HT-29 (cell line): ENCODE data around the gene CRYL1. TPM values are rescaled to one million over a fixed set of nuclear protein-coding genes. Genes with fewer than 3 reads are reported as not detected.
A peak's percentile ranks its signal among the peaks of the same experiment; 100 is the strongest.

Experiments used
- DNase-seq: peaks from one replicate; pipeline ENCODE4 v3.0.0-alpha.2; 2015; ENCODE audit warnings: low spot score
- total RNA-seq: library from RNA; depleted of rRNA; stranded (reverse); fragments of >200 nt; shearing (Covaris generic); gene quantifications from 2 replicates; pipeline ENCODE4 v1.2.3, GENCODE V29; 2014

Gene CRYL1
- total RNA-seq, 1 experiment from 2014 or later, result 10.2 TPM

DNA sequence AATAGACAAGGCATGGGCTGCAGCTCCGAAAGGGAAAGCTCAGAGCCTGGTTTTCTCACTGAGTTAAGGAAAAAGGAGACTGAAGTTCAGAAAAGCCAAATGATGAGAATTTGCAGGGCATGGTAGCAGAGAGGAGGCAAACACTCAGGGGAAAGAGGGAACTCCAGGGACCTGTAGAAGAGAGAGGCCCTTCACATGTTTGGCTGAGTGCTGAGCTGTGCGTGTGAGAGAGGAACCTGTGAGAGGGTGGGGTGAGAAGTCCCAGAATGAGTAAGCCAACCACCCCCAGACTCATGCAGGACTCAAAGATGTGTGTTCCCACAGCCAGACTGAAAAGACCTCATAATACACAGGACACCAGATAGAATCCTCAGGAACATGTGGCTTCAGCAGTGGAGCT, 2.8 kb upstream of the CRYL1 start:
- DNase-seq, result no peak

- no peak for DNase-seq
Measured at GRCh38 chr13:20526664-20527063, 1.0 kb upstream of the CRYL1 start.

- DNase-seq, result peak; percentile 49
Measured at GRCh38 chr13:20525144-20525600, 485 bp downstream of the CRYL1 start.

DNA sequence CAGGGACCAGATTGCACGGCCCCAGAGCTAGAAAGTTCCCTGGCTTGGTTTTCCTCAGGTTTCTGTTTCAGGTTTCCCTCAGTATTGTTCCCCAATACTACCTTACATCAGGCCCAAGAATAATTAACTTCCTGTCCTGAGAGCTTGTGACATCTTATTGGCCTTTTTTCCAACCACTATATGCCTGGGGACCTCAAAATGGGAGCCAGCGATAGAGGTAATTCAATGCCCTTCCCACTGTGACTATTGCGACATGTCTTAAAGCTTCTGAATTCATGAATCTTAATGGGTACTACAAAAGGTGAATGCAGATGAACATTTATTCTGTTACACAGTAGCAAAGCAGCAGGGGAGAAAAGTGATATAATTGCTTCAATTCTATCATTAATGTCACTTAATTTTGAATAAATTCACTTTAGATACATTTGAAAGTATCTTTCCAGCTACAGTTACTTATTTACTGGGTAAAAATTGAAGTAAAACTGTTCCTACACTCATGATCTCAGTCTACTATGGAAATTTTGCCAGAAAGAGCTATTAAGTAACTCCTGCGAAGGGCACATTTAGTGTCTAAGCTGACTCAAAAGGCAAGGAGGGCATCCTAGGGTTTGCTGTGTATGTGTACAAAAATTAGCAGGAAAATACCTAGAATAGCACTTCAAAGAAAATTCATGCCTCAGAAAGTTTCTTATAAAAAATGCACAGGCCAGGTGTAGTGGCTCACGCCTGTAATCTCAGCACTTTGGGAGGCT, 4.1 kb downstream of the CRYL1 start:
- DNase-seq, result no peak

- DNase-seq, result no peak
Measured at GRCh38 chr13:20519875-20520274, 5.8 kb downstream of the CRYL1 start.

- no peak for DNase-seq
Measured at GRCh38 chr13:20518660-20519100, 7.0 kb downstream of the CRYL1 start.

DNA sequence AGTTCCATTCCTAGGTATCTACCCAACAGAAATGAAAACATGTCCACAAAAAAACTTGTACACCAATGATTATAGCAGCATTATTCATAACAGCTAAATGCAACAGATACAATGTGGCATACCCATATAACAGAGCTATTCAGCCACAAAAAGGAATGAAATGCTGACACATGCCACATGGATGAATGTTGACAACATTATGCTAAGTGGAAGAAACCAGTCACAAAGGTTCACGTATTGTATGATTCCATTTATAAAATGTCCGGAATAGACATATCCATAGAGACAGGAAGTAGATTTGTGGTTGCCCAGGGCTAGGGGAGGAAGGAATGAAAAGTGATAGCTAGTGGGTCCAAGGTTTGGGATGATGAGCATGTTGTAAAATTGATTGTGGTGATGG, 10.8 kb downstream of the CRYL1 start:
- no peak for DNase-seq

GRCh38 chr13:20513466-20513995, 12.1 kb downstream of the CRYL1 start:
- no peak for DNase-seq

DNA sequence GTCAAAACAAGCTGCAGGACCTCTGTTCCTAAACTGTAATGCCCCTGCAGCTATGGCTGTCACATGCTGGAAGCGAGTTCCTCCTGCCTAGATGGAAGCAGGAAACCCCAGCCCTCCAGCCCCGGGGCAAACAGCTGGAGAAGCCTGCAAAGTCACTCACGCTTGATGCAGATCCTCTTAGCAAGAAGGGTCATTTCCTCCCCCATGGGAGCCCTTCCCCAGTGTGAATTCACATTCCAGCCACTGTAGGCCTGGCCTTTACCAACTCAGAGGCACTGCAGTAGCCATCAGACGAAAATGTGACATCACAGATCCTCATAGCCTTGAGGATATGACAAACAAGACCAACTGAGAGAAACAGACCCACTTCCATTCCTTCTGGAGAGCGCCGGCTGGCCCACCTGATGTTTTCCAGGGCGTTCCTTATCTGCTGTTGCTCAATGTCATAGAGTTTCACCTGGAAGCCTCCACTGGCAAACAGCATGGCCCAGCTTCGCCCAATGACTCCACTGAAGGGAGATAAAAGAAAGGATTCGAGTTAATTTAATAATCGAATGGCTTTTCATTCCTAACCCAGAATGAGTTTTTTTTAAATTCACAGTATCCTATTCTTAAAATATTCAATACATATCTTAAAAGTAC, 13.5 kb downstream of the CRYL1 start:
- no peak for DNase-seq

GRCh38 chr13:20506696-20507095, 19.0 kb downstream of the CRYL1 start:
- DNase-seq, result no peak

GRCh38 chr13:20505405-20506366, 20.0 kb downstream of the CRYL1 start:
- no peak for DNase-seq

DNA sequence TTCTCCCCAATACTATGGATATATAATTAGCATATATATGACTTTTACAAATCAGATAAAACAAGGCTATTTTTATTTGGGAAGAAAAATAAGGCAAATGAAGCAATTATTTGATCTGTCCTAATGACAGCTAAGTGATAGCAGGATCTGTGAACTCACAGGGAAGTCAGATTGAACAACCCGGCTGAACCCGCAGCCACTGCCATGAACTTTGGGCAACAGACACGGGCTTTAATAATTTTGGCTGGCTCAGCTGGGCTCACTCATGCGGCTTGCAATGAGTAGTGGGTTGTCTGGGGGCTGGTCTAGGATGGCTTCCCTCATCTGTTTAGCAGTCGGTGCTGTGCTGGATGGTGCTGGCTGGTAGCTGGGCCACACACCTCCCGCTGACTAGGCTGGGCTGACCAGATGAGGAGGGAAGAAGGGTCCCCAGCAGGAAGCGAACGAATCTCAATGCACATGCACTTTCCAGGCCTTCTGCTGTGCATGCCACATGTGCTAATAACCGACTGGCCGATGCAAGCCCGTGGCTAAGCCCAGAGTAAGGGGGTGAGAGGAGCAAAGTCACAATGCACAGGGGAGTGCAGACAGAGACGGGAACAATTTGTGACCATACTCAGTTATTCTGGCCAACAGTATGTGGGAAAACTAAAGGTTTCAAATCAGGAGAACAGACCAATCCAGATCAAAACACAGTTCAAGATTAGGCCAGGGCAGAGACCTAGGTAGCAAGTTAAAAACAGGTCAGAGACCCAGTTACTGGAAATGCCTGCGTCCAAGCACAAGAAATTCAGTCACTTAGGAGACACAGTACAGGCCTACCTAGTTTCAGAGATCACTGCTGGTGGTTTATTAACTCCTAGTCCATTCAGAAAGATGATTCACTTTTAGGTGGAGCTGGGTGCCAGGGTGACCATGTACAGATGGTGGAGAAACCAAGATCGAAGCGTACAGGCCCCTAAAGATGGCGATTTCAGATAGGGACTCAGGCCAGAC, 22.3 kb downstream of the CRYL1 start:
- DNase-seq, result no peak

DNA sequence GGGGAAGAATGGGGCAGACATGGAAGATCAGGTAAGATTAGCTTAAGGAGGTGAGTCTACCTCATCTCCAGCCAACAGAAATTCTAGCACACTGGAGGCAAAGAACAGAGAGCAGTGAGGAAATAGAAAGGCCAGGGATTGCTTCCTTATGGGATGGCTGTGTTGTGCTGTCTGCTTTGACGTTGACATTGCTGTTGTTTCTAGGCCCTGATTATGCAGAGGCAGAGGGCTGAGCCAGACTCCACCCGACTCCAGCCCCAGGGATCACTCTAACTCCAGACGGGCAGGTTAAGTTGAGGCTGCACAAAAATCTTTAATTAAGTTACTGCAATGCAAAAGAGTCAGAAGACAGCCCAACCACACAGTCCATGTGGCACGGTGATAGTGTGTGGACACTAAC, 24.1 kb downstream of the CRYL1 start:
- DNase-seq, result no peak

GRCh38 chr13:20501120-20501519, 24.5 kb downstream of the CRYL1 start:
- no peak for DNase-seq

DNA sequence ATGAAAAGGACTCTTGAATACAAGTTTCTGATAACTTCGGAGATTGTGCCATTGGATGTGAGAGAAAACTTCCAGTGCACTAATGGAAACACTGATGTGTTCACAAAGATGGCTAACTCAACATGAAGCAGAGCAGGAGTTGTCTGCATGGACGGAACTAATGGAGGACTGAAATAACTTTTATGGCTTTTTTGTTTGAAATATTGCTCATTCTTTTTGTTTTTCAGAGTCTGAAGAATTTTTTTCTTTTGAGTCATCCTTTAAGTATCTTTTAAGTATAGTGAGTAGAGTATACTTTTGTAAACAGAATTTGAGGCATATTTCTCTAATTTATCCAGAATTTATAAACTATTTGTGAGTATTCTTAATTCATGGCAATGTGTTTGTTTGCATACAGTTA, 25.7 kb downstream of the CRYL1 start:
- no peak for DNase-seq

DNA sequence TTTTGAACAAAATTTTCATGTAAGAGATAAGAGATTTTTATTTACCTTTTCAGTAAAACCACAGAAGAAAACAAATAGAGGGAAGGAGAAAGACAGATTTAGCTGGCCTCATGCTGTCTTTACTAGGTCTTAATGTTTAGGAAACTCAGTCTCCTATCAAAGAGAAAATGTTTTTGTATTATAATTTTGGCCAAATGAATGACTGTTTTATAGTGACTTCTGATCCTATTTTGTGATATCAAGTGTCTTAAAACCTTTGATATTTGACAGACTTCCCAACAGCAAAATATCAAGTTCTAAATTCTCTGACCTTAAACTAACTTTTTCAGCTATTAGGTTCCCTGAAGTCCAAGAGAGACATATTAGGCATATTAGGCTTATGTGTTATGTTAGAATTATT, 27.0 kb downstream of the CRYL1 start:
- DNase-seq, result no peak

GRCh38 chr13:20498129-20498528, 27.5 kb downstream of the CRYL1 start:
- no peak for DNase-seq

DNA sequence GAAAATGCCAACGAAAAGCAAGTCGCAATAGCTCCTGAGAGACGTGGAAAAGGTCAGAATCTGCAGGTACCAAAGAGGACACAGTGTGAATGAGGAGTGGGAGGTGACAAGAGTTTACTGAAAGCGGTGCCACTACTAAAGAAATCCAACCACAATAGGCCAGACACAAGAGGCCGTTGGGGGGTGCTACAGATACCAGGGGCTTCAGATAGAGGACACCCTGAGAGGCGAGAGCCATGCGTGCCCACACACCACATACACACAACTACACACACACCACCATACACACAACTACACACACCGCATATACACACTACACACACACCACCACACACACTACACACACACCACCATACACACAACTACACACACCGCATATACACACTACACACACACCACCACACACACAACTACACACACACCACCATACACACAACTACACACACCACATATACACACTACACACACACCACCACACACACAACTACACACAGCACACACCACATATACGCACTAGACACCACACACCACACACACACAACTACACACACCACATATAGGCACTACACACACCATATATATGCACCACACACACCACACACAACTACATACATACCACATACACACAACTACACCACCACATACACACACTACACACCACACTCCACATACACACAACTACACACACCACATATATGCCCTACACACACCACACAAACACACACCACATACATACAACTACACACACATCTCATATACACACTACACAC, 28.5 kb downstream of the CRYL1 start:
- DNase-seq, result no peak

GRCh38 chr13:20495087-20496023, 30.3 kb downstream of the CRYL1 start:
- peak; percentile 97 for DNase-seq
